ENCODE results near the gene SIX3.

SIX3 gene

DNA sequence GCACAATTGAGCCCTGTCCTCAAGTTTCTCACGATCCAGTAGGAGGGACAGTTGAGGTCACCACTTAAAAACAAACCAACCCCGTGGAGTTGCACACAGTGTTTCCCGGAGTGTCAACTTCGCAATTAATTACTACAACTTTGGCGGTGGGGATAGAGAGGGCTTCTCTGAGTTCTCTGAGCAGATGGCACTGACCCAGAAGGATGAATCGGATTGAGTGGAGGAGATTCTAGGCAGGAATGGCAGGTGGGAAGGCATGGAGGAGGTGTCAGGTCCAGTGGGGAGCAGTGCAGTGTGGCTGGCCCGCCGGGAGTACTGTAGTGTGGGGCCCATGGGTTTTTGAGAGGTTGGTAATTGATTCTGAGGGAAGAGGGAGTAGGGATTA, 12.0 kb downstream of the SIX3 start:
- TF ChIP-seq, protein P1, sequence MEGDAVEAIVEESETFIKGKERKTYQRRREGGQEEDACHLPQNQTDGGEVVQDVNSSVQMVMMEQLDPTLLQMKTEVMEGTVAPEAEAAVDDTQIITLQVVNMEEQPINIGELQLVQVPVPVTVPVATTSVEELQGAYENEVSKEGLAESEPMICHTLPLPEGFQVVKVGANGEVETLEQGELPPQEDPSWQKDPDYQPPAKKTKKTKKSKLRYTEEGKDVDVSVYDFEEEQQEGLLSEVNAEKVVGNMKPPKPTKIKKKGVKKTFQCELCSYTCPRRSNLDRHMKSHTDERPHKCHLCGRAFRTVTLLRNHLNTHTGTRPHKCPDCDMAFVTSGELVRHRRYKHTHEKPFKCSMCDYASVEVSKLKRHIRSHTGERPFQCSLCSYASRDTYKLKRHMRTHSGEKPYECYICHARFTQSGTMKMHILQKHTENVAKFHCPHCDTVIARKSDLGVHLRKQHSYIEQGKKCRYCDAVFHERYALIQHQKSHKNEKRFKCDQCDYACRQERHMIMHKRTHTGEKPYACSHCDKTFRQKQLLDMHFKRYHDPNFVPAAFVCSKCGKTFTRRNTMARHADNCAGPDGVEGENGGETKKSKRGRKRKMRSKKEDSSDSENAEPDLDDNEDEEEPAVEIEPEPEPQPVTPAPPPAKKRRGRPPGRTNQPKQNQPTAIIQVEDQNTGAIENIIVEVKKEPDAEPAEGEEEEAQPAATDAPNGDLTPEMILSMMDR (IDR thresholded peaks at IDR 0.05; ENCODE audit: insufficient read depth, low read length), result no peak
- no peak for TF ChIP-seq GABPA (IDR thresholded peaks at IDR 0.05; ENCODE audit: low read depth)
- TF ChIP-seq, protein P2, sequence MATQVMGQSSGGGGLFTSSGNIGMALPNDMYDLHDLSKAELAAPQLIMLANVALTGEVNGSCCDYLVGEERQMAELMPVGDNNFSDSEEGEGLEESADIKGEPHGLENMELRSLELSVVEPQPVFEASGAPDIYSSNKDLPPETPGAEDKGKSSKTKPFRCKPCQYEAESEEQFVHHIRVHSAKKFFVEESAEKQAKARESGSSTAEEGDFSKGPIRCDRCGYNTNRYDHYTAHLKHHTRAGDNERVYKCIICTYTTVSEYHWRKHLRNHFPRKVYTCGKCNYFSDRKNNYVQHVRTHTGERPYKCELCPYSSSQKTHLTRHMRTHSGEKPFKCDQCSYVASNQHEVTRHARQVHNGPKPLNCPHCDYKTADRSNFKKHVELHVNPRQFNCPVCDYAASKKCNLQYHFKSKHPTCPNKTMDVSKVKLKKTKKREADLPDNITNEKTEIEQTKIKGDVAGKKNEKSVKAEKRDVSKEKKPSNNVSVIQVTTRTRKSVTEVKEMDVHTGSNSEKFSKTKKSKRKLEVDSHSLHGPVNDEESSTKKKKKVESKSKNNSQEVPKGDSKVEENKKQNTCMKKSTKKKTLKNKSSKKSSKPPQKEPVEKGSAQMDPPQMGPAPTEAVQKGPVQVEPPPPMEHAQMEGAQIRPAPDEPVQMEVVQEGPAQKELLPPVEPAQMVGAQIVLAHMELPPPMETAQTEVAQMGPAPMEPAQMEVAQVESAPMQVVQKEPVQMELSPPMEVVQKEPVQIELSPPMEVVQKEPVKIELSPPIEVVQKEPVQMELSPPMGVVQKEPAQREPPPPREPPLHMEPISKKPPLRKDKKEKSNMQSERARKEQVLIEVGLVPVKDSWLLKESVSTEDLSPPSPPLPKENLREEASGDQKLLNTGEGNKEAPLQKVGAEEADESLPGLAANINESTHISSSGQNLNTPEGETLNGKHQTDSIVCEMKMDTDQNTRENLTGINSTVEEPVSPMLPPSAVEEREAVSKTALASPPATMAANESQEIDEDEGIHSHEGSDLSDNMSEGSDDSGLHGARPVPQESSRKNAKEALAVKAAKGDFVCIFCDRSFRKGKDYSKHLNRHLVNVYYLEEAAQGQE (IDR thresholded peaks at IDR 0.05; ENCODE audit: insufficient replicate concordance, low read depth), result no peak
- no peak for TF ChIP-seq POLR2AphosphoS5 (IDR thresholded peaks at IDR 0.05; ENCODE audit: low read depth)
- TF ChIP-seq SPI1 (IDR thresholded peaks at IDR 0.05; ENCODE audit: borderline replicate concordance, low read depth), result no peak
- Histone ChIP-seq H3K27me3 (ENCODE audit: insufficient read depth, poor library complexity, severe bottlenecking) (peaks cover 67% of the 10 kb centered on the region), H3K4me3 (replicated peaks; ENCODE audit: insufficient read depth, low read length) (no peak overlapping the region), H3K27ac (replicated peaks) (no peak overlapping the region)
- no peak for DNase-seq (ENCODE audit: low read depth in 1 of 2, low spot score in 1 of 2)

DNA sequence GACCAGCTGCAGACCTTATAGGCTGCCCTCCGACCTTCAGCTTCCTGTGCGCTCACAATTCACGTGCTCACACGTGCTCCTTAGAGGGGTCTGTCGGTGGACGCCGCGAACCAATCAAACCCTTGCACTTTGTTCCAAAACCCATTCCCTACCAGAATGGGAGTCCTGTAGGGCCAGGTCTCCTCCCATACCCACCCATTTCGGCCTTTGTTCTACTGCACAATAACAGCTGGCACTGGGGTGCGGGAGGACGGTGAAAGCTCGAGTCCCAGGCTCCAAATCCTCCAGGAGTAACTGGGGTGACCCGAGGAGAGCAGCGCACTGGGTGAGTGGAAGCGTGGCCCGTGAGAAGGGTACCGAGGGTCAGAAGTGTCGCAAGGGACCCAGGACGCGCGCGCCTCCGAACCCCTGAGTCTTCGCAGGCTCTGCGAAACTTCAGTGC, 13.0 kb downstream of the SIX3 start:
- Histone ChIP-seq H3K4me3 (replicated peaks; ENCODE audit: insufficient read depth, low read length) (no peak overlapping the region), H3K27ac (replicated peaks) (no peak overlapping the region), H3K27me3 (ENCODE audit: insufficient read depth, poor library complexity, severe bottlenecking) (peaks cover 63% of the 10 kb centered on the region)
- DNase-seq (ENCODE audit: low read depth in 1 of 2, low spot score in 1 of 2), result no peak
- TF ChIP-seq GABPA (IDR thresholded peaks at IDR 0.05; ENCODE audit: low read depth) (no peak), SPI1 (IDR thresholded peaks at IDR 0.05; ENCODE audit: borderline replicate concordance, low read depth) (no peak)
- TF ChIP-seq, protein P2 (IDR thresholded peaks at IDR 0.05; ENCODE audit: insufficient replicate concordance, low read depth), result no peak

DNA sequence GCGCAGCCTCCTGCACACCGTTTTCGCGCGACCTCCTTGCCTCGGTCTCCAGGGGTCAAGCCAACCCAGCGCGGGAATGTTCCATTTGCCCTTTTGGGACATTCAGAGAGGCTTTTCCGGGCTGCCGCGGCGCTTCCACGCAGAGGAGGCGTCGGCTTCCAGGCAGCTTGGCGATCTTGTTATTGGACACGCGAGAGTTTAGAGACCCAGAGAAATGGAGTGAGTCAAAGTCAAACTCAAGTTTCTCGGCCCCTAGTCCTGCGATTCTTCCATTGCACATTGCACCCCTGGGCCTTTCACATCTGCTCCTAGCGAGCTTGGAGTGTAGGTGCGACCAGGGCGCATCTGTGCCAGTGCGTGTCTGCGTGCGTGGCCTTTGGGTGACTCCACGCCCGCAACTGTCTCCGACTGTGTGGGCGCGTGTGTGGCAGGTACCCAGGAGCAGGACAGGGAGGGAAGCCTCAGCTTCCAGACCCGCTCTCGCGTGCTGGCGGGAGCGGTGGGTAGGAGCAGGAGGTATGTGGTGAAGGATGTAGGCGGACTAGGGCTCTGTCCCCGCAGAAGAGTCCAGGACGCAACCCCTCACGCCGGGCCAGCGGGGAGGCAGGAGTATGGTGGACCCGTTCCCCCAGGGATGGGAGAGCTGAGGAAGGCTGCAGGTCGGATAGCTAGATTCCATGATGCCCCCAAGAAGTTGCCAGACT, 13.5 kb downstream of the SIX3 start:
- no peak overlapping the region for H3K27ac ChIP-seq (replicated peaks)
- H3K27me3 ChIP-seq (ENCODE audit: insufficient read depth, poor library complexity, severe bottlenecking), result peaks cover 62% of the 10 kb centered on the region
- H3K4me3 ChIP-seq (replicated peaks; ENCODE audit: insufficient read depth, low read length), result no peak overlapping the region; the same call in 1 of the 2 replicates
- TF ChIP-seq SPI1 (IDR thresholded peaks at IDR 0.05; ENCODE audit: borderline replicate concordance, low read depth) (no peak), GABPA (IDR thresholded peaks at IDR 0.05; ENCODE audit: low read depth) (no peak), POLR2AphosphoS5 (IDR thresholded peaks at IDR 0.05; ENCODE audit: low read depth) (no peak)
- TF ChIP-seq, protein P1 (IDR thresholded peaks at IDR 0.05; ENCODE audit: insufficient read depth, low read length), result no peak
- TF ChIP-seq, protein P2 (IDR thresholded peaks at IDR 0.05; ENCODE audit: insufficient replicate concordance, low read depth), result no peak
- no peak for DNase-seq (ENCODE audit: low read depth in 1 of 2, low spot score in 1 of 2)

Data from HL-60 (cell line).